LNCAP (cell line): ENCODE results near the gene CCDC15.

Experiments used
- CTCF ChIP-seq: fragments of 450-650 bp; IDR thresholded peaks from 2 replicates; pipeline ENCODE4 v1.5.1; 2017; ENCODE audit warnings: mild to moderate bottlenecking

Gene CCDC15

DNA sequence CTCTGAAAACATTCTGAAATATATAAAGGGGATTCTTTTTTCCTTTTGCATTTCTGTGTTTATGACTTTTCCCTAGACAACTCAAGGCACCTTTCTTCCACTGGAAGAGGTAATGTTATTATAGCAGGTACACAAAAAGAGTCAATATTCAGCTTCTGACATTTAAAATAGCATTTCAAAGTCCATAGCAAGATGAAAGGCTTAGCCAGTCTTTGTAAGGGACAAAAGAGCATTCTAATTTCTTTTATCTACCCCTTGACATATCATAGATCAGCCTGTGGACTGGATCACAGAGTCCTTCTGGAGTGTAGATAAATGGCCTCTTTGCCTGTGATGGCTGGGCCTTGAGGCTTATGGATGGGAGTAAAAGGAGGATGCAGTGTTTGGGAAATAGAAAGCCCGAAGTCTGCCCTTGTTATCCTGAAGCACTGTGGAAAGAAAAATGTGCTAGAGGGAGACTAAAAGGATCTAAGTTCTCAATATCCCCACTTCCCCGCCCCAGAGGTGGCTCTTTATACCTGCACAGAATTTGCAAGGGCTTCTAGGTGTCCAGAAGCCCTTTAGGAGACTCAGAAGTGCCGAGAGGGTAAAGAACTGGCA is 16.6 kb upstream of the CCDC15 start:
- no peak for TF ChIP-seq CTCF

GRCh38 chr11:124938206-124938765 is 15.7 kb upstream of the CCDC15 start:
- no peak for TF ChIP-seq CTCF

DNA sequence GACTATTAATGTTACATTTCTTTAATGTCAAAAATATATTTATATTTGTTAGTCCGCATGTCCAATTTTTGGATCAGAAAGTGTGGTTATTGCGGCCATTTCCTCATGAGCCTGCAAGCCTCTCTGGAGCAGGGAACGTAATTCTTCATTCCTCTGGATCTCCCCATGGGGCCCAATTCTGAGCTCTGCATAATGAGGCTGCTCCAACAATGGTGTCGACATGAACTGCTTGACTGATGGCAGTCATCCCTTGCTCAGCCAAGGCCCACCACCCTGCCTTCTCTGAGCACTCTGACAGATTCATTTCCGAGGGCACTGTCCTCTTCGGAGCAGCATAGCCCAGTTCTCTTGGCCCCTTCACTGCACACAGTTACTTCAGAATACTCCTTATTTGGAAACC is 15.0 kb upstream of the CCDC15 start:
- no peak for TF ChIP-seq CTCF

- TF ChIP-seq CTCF: no peak
These were observed 12.3 kb upstream of the CCDC15 start for GRCh38 chr11:124941703-124942102.

DNA sequence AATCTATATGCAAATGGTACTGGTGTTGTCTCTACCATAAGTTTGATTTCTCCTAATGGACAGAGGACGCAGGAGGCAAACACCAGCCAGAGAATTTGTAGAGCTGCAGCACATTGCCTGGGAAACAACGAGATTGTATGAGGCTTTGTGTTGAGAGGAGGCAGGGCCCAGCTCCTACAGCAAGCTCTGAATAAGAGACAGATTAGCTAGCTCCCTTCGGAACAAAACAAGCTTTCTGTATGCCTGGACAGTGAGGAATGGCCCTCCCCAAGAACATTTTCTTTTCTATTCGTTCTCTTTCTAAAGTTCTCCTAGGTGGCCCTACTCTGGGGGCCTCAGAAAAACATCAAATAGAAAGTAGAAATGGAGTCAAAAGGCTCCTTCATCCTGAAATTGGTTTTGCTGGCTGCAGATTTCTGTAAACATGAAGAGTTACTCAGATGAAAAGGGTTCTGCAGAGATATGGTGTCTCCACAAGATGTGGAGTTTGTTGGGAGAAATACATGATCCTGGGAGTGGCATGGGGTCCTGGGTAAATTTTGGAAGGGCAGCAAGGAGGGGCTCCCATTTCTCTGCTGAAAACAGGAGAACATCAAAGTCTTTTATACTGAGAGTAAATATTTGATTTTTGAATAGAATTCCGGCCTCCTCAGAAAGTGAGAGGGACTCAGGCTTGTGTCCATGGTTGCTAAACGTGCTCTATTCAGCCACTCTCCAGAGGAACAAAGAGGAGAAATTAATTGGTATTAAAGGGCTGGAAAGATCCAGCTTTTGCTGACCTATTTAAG is 11.3 kb upstream of the CCDC15 start:
- TF ChIP-seq CTCF: no peak

GRCh38 chr11:124943254-124943616 is 10.8 kb upstream of the CCDC15 start:
- no peak for TF ChIP-seq CTCF

DNA sequence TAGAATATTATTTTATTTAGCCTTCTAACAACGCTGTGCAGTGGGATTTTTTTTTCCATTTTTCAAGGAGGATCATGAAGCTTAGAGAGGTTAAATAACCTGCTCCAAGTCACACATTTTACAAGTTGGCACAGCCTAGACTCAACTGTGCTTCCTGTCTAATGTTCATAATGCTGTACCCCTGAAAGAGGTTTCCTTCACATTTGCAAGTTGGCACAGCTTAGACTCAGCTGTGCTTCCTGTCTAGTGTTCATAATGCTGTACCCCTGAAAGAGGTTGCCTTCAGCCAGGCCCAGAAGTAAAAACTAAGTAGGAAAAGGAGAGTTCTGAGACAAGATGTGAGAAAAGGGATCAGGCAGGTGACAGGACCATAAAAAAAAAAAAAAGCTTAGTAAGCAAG is 10.3 kb upstream of the CCDC15 start:
- TF ChIP-seq CTCF: no peak
